Measurements from ENCODE around the gene SLC43A2. TPM values are rescaled to one million over a fixed set of nuclear protein-coding genes. Genes with fewer than 3 reads are reported as not detected.

The SLC43A2 gene
- total RNA-seq, 1 donor from 2014 or later, result 0.32 TPM

DNA sequence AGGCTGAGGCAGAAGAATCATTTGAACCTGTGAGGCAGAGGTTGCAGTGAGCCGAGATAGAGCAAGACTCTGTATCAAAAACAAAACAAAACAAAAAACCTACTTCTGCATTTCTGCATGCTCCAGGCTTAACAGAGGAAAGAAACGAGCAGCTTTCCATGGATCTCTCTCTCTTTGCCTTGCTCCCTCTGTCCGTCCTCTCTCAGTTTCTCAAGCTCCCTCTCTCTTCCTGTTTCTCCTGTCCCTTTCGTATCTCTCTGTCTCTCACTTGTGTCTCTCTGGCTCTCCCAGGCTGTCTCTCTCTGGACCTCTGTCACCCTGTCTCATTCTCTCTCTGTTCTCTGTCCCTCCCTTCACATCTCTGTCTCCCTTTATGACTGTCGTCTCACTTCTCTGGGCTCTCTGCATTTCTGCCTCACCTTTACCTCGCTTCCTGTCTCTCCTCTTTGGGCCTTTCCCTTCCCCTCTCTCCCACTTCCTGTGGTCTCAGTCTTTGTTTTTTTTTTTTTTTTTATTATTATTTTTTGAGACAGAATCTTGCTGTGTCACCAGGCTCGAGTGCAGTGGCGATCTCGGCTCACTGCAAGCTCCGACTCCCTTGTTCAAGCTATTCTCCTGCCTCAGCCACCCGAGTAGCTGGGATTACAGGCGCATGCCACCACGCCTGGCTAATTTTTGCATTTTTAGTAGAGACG lies 62.0 kb downstream of the SLC43A2 start:
- intact Hi-C loops (cut with micrococcal nuclease), result loop anchor here (1.0 kb wide), 1 partner anchor 50 kb away; the partner anchor contains the start of gene INPP5K

DNA sequence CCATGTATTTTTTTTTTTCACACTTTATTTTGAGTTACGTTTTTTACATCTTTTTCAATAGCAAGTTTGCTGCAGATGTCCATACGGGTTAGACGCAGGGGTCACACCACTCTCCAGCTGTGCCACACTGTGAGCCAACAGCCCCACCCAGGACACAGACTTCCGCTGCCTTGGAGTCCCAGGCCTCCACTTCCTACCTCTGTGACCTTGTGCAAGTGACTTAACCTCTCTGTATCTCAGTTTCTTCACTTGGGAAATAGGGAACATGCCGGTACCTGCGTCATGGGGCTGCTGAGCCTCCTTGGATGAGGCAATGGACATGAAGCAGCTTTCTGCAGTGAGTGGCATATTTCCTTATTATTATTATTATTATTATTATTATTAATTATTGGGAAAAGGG lies 62.8 kb downstream of the SLC43A2 start:
- intact Hi-C loops (cut with micrococcal nuclease), result loop anchor here (1.0 kb wide), 1 partner anchor 50 kb away; the partner anchor contains the start of gene INPP5K

DNA sequence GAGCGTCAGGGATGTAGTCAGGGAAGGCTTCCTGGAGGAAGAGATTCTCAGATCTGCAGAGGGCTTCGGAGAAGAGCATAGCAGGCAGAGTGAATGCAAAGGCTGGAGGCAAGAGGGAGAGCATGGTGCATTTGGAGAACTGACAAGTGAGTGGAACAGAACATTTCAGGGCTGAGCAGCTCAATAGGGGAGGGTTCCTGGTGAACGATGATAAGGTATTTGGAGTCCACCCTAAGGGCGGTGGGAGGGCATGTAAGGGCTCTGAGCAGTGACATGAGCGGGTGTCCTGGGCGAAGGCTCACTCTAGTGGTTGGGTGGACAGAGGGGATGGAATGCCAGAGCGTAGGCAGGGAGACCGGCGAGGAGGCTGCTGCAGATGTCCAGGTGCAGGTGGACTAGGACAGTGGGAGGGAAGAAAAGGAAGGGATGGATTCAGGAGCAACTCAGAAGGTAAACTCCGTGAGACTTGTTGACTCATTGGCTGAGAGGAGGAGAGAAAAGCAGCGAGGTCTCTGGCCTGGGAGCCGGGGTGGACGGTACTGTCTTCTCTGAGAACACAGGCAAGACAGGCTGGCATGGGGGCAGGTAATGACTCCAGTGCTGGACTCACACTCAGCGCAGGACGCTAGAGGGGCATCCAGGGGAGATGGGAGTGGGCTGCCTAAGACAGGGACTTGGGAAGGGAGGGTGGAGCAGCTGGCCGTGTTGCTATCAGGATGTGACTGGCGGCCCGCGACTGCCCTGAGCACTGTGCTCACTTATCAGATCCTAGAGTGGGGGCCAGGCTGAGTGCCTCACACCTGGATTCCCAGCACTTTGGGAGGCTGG lies 64.6 kb downstream of the SLC43A2 start:
- intact Hi-C loops (cut with micrococcal nuclease), result loop anchor here (2.0 kb wide), 1 partner anchor 71 kb away; the partner anchor contains the start of gene MYO1C

DNA sequence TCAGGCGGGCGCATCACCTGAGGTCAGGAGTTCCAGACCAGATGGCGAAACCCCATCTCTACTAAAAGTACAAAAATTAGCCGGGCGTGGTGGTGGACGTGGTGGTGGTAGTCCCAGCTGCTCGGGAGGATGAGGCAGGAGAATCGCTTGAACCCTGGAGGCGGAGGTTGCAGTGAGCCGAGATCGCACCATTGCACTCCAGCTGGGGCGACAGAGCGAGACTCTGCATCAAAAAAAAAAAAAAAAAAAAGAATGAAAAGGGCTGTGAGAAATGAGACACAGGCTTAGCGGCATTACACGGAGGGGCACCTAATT lies 65.2 kb downstream of the SLC43A2 start:
- intact Hi-C loops (cut with micrococcal nuclease), result loop anchor here (2.0 kb wide), 1 partner anchor 71 kb away; the partner anchor contains the start of gene MYO1C

DNA sequence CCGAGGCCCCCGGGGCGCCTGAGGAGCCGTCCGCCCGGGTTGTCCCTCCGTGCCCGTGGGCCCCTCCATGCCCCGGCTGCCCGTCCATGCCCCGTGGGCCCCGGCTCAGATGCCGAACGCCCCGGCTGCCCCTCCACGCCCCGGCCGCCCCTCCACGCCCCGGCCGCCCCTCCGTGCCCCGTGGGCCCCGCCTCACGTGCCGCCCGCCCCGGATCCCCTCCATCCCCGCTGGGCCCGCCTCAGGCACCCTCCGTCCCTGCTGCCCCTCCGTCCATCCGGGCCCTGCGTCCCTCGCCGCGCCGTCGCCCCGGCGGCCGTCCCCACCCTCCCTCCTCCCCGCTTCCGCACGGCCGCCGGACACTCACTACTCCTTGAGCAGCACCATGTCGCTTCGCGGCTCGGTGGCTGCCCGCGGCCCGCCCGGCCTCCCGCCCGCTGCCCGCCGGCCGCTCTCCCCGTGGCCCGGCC lies 66.4 kb downstream of the SLC43A2 start:
- intact Hi-C loops (cut with micrococcal nuclease), result loop anchor here (1.0 to 2.0 kb wide), 3 partner anchors 46 to 69 kb away; partner anchors contain the start of genes INPP5K, MYO1C and SLC43A2

DNA sequence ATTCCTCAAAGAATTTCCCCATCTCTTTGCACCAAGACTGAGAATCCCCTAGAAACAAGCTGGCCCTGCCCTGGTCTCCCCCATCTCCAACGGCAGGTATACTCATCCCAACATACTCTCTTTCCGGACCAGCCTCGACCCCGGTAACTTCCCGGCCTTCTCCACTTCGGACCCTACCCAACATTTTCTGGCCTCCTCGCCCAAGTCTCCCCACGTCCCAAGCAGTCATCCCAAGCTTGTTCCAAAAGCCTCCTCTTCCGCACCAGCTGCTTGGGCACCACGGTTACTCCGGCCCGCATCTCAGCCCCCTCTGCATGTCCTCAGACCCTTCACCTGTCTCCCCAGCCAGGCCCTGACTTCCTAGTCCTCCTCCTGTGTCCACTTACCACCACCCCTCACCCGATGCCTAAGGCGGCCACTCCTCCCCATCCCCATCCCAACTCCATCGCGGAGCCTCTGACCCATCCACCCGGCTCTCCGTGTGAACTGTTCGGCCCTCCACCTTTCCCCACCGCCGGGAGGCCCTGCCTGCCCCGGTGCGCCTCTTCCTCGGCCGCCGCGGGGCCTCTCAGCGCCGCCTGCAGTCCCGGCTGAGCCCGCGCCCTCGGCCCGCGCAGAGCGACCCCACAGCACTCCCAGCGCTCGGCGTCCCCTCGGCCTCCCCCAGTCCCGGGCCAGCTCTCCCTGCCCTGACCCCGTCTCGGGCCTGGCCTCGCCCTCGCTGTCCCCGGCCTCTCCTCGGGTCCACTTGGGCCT lies 67.0 kb downstream of the SLC43A2 start:
- intact Hi-C loops (cut with micrococcal nuclease), result loop anchor here (1.0 to 2.0 kb wide), 3 partner anchors 45 to 69 kb away; partner anchors contain the start of genes INPP5K, MYO1C and SLC43A2

DNA sequence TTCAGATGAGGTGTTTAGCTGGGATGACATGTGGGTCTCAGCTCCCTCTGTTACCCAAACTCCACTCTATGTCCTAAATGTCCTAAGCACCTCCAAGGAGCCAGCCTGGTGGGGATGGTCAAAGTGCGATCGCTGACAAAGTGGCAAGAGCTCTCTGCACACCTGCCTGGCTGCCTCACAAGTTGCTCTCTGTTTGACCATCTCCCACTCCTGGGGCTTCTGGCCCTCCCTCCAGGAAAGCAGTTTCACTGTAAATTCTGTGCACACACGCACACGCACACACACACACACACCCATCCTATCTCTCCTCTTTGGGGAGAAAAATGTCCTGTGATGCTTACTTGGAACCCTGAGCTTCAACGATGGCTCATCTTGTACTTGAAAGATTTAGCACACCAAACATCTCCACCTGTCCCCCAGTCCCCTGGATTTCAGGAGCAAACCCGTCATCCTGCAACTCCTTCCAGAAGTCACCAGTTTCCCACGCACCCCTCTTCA lies 67.7 kb downstream of the SLC43A2 start:
- intact Hi-C loops (cut with micrococcal nuclease), result no loop called here

DNA sequence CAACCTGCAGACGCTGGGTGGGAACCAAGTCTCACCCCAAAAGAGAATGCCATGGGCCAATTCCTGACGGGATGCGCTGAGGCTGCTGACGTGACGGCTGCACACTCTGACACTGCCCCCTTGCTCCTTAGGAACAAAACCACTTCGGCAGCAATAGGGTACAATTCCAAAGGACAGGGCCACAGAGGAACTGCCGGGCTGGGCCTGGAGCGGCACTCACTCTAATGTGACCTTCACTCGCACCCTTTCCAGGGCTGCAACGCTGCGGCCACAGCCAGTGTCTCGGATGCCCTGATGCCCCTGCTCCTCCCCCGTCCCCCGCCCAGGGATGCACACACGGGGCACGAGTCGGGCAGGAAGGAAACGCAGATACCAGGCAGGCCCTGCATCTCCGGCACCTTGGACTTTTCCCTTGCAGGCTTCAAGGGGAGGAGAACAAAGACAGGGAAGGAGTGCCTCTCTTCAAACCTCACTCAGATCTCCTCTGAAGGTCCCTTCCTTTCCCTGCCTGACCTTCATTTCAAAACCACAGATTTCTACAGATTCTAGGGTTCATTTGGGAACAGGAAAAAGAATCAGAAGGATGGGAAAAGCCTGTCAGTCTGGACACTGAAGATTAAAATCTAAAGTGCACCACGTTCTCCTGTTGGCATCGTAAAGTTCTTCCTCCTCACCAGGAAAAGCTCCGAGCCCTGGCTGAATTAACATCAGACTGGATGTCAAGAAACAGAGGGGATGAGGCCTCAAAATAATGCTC lies 68.4 kb downstream of the SLC43A2 start:
- intact Hi-C loops (cut with micrococcal nuclease), result no loop called here

DNA sequence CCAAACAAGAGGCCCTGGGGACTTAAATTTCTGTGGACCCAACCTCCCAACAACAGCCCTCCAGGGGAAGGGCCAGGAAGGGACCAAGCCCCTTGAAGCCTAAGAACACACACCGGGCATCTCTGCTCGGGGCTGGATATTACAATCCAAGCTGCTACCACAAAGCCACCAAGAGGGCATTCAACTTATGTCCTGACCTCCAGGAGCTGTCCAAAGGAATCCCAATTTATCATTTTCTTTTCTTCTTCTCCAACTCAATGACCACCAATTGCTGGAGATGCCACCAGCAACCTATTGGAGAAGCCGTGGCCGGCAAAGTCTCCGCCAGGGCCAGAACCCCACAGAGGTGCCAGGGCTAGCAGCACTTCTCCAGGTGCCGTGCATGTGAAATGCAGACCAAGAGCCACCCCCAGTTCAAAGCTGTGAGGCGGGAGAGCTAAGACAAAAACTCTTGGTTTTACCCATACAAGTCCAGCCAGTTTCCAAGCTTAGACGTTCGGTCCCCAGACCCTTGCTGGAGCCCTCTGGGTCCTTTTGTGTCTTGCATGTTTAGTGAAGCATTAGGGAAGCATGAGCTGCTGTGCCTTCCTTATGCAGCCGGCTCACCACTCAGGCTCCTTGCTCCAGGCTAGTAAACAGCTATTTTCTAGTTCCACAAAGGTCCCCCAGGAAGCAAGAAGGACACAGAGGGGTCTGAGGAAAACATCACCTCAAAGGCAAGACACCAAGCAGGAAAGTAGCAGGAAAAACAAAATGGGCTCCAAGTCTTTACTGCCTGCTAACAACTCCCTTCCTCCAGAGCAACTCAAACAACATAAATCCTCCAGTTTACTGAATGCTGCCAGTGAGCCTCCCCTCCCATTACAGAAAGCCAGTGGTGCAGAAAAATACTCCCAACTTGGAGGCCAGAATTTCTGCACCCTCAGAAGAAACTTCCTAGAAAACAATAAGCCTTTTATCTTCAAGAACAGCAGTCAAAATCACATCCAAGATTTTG lies 69.3 kb downstream of the SLC43A2 start:
- intact Hi-C loops (cut with micrococcal nuclease), result no loop called here

DNA sequence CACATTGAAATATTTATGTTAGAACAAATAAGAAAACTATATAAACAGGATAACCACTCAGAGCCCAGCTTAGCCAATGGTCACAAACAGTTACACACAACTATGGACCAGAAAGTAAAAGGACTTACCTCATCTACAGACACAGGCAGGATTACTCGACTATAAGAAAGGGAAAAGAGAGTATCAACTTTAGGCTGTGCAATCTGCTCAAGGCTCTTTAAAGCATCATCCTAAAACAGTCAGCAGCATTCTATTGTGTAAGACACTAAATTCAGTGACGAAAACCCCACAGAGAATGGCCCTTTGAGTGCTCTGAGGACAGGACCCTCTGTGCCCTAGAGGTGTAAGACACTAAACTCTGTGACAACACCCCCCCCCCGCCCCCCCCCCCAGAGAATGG lies 70.2 kb downstream of the SLC43A2 start:
- intact Hi-C loops (cut with micrococcal nuclease), result no loop called here

DNA sequence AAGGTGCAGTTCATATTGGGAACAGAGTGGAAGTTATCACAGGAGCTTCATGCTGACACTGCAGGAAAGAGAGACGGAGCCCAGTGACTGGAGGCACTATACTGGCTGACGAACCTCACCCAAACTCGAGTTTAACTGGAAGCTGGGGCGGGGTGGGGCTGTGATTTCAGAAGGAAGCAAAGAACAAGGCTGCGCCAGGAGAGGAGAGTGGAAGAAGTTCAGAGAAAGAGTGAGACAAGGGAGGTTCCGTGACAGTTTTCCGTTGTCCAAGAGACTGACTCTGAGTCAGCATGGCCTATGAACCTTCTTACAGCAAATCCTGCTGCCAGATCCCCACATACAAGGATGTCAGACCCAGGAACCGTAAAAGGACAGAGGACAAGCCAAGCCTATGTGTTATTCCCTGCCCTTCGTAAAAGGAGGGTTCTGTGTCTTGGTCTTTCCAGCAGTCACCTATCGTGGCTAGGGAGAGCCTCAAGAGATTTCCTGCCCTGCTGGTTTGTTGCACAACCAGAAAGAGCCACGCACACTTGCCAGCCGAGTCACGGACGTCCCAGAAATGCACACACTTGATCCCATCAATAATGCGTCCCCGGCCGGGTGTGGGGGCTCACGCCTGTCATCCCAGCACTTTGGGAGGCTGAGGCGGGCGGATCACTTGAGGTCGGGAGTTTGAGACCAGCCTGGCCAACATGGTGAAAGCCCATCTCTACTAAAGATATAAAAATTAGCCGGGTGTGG lies 71.1 kb downstream of the SLC43A2 start:
- intact Hi-C loops (cut with micrococcal nuclease), result no loop called here

DNA sequence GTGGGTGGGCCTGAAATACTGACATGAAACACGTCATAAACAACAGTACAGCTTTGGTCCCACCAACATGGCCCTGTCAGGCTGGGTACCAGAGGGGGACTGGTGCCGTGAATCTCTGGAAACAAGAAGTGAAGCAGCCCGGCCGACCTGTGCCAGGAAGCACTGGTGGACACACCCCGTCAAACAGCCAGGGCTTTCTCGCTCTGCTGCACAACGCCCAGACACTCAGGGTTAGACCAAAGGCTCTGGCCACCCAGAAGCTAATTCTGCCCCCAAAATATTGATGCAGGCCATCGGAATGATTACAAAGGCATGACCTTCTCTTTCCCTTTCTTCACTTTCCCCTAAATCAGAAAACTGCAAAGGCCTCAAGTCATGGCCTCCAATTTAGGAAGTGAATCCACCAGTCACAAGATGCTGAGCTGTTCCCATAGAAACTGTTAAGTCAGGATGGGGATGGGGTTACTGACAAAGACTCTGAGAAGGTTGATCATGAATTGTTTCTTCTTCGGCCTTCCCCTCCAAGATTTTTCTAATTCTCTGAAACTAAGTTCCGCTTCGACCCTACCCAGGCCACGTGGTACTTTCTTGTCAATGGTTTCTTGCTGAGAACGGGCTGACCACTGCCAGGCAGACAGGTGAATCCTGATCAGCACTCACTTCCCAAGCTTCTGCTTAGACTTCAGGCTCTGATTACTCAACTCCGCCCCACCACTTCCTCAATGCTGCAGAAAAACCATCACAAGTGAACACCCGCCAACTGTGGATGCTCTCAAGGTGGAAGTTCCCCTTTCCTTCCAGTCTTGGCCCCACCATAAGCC lies 72.8 kb downstream of the SLC43A2 start:
- intact Hi-C loops (cut with micrococcal nuclease), result no loop called here

DNA sequence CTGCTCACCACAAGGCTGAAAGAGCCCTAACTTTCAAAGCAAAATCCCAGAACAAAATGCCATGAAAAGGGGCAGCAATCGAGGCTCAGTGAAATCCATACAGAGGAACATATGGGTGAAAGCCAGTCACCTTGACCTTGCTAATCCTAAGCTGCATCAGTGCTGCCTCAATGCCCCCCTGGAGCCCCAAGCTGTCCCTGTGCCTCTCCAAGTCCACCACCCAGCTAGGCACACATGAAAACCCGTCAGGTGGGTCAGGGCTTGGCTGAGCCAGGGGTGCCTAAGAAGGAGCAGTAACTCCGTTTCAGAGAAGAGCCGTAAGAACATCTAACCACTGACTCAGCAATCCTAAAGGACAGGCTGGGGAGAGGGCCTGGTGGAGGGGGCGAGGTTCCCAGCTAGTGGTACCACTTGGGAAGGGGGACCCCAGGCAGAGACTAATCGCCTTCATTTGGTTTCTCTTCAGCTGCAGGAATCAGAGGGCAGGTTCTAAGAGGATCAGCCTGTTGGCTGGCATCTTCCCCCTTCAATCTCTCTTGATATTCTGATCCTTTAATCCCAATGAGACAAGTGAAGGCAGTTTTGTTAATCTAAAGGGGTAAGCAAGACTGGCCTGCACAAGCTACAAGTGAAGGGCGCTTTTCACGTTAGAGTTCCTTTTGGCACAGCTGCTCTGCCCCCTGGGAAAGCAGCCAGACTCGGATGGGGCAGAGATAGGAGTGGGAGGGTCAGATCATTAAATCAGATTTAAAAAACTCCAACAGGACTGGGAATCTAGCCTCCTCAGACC lies 73.7 kb downstream of the SLC43A2 start:
- intact Hi-C loops (cut with micrococcal nuclease), result no loop called here

DNA sequence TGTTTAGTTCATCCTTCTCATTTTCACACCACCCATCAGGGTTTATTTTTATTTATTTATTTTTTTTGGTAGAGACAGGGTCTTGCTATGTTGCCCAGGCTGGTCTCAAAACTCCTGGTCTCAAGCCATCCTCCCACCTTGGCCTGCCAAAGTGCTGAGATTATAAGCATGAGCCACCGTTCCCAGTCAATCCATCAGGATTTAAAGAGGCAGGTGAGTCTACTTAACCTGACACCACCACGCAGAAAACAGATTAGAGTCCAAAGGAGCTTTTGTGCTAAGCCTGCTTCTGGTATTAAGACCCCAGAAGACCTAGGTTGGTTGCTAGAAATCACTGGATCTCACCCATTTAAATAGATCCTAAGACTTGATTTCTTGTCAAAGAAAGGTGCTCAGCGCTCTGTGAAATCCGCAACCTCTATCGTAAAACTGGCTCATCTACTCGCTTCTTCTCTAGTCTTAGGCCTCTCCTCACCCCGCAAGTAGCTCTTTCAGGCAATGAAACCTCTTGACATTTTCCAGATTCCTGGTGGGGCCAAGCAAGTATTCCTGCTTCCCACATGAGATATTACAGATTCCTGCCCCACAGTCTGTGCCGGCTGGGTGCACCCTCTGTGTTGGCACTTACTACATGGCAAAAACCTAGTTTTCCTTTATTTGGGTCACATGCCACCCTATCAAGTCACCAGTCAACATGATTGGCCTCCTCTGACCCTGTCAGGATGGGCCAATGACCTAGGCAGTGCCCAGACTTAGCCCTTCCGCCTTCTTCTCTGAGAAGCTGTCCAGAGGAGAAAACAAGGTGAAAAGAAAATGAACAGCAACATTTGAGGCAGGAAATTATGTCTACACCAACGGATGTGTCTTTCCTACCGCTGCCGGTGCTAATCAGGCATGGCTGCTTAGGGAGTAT lies 75.0 kb downstream of the SLC43A2 start:
- intact Hi-C loops (cut with micrococcal nuclease), result no loop called here

DNA sequence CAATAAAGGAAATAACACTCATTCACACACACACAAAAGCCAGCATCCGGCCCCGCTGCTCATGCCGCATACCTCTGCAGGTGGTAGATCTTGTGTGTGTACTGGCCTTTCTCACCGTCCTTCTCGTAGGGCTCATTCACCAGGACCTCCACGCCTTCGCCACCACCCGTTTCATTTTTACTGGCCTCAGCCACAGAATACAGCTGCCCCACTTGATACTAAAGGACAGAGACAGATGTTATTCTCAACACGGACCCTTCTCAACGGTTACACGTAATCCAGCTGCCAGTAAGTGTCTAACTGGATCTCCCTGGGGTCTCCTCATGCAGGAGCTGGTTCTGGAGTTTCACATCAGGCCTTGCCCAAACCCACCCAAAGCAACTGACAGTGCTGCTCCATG lies 75.7 kb downstream of the SLC43A2 start:
- intact Hi-C loops (cut with micrococcal nuclease), result no loop called here

DNA sequence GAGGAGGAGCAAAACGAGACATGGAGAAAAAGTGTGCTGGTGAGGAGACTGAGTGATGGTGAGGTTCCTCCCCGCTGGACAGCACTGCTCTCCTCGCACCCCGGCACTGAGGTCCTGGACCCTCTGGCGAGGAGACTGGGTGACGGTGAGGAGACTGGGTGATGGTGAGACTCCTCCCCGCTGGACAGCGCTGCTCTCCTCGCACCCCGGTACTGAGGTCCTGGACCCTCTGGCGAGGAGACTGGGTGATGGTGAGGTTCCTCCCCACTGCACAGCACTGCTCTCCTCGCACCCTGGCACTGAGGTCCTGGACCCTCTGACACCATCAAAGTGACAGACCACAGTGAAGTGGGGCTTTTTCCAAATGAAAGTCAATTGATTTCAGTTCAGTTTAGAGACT lies 76.9 kb downstream of the SLC43A2 start:
- intact Hi-C loops (cut with micrococcal nuclease), result no loop called here
